HuH-7.5 (cell line): Measurements from ENCODE around the gene GPR62.

Experiments
- DNase-seq: peaks from one replicate; pipeline ENCODE4 v3.0.0; 2011; ENCODE audit warnings: low spot score

Gene GPR62

GRCh38 chr3:51955893-51956770, 951 bp downstream of the GPR62 start:
- peak; percentile 68 for DNase-seq

- no peak for DNase-seq
These were observed 2.5 kb downstream of the GPR62 start for GRCh38 chr3:51957520-51958205.

- no peak for DNase-seq
These were observed 3.7 kb downstream of the GPR62 start for GRCh38 chr3:51958603-51959521.

GRCh38 chr3:51959651-51960050, 4.5 kb downstream of the GPR62 start:
- no peak for DNase-seq

GRCh38 chr3:51960386-51960785, 5.2 kb downstream of the GPR62 start:
- no peak for DNase-seq

GRCh38 chr3:51961011-51961410, 5.8 kb downstream of the GPR62 start:
- DNase-seq: no peak

- DNase-seq: no peak
These were observed 6.7 kb downstream of the GPR62 start for GRCh38 chr3:51961602-51962569.

GRCh38 chr3:51962854-51963530, 7.8 kb downstream of the GPR62 start:
- DNase-seq: no peak

- DNase-seq: no peak
These were observed 8.8 kb downstream of the GPR62 start for GRCh38 chr3:51963951-51964451.

GRCh38 chr3:51964521-51964920, 9.3 kb downstream of the GPR62 start:
- no peak for DNase-seq

GRCh38 chr3:51966016-51966415, 10.8 kb downstream of the GPR62 start:
- no peak for DNase-seq

- no peak for DNase-seq
These were observed 11.3 kb downstream of the GPR62 start for GRCh38 chr3:51966486-51966885.

GRCh38 chr3:51966922-51967383, 11.8 kb downstream of the GPR62 start:
- no peak for DNase-seq

GRCh38 chr3:51967384-51968169, 12.4 kb downstream of the GPR62 start, which contains the start of gene PCBP4:
Gene PCBP4, minus strand, starts transcription at chr3:51967454. Its CDS starts 6,214 bp downstream, at chr3:51961240.
- peak; percentile 77 for DNase-seq

GRCh38 chr3:51968170-51968775, 13.1 kb downstream of the GPR62 start:
- no peak for DNase-seq

GRCh38 chr3:51968883-51969678, 13.9 kb downstream of the GPR62 start:
- no peak for DNase-seq

GRCh38 chr3:51969841-51970240, 14.7 kb downstream of the GPR62 start:
- no peak for DNase-seq
